AG09319 (cell line): ENCODE data around the gene GLCCI1.

Experiments
- DNase-seq: peaks from one replicate; pipeline ENCODE4 v3.0.0-alpha.2; 2010; ENCODE audit warnings: low read depth; ENCODE audit errors: extremely low read depth
- CTCF ChIP-seq: IDR thresholded peaks from 2 replicates; pipeline ENCODE4 v1.5.1; 2011; ENCODE audit warnings: low read depth, mild to moderate bottlenecking, inconsistent platforms, low read length, moderate library complexity

The GLCCI1 gene

GRCh38 chr7:7978860-7979259 is 10.3 kb downstream of the GLCCI1 start:
- TF ChIP-seq CTCF = no peak
- DNase-seq = no peak

DNA sequence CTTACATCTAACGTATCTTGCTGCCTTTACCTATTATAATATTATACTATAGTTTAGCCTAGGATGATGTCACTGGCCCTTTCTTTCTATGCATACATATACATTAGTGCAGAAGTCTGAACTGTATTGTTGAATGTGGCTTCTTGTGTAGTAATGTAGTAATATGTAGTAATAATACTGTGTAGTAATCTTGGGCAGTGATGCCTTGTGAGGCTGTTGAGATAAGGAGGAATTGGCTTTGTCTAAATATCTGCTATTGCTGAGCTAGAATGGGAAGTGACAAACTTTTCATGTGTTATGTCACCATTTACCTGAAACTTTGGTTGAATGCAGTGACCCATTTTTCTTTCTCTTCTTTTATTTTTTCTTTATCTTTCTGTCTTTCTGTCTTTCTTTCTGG is 11.0 kb downstream of the GLCCI1 start:
- TF ChIP-seq CTCF = no peak
- no peak for DNase-seq

- TF ChIP-seq CTCF = no peak
- no peak for DNase-seq
Observed at GRCh38 chr7:7980134-7980533, 11.5 kb downstream of the GLCCI1 start.

DNA sequence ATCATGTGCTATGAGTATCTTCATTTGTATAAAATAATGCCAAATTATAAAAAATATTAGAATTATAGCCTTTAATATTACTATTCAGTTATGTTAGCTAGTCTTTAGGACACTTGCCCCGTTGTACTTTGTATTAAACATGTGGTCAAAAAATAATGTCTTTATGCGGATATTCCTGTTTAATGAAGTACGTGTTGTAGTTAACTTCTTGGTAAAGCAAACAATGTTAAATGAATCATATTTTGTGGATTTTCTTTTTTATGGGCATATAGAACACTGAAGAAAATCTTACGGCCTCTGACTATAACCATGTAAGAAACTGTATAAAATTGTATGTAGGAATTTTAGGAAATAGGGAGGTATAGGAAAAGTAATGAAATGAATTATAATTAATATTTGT is 14.3 kb downstream of the GLCCI1 start:
- no peak for DNase-seq
- TF ChIP-seq CTCF = no peak

GRCh38 chr7:7984424-7984823 is 15.8 kb downstream of the GLCCI1 start:
- DNase-seq = no peak
- no peak for TF ChIP-seq CTCF

DNA sequence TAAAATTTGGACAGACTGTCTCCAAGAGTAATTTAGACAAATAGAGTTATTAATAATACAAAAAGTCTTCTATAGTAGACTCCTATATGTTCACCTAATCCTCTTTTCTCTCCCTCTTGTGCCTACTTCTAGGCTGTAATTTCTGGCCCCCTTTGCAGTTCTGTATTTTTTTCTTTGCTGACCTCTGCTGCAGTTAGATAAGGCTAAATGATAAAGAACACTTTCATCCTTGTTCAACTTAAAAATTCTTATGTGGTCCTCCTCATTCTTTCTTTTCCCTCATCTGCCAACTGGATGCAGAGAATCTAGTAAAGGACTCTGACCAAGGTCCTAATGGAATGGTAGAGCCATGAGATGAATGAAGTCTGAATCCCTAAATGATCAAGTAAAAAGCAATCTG is 20.1 kb downstream of the GLCCI1 start:
- DNase-seq = no peak
- no peak for TF ChIP-seq CTCF

DNA sequence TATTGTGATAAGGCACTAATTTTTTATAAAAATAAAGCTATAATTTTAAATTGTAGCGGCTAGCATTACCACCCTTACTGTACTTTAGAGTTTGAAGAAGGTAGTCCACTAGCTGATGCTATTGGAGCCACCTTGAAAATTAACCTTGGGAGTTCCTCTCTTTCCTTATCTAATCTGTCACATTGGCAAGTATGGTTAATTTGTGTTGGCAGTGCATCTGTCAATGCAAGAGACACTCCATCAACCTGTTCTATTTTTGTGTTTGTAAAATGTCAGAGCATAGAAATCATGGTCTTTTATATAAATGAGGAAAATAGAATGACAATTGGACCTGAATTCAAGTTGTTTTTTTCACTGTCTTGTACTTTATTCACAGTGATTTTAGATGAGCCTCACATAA is 20.5 kb downstream of the GLCCI1 start:
- no peak for DNase-seq
- TF ChIP-seq CTCF = no peak
